ENCODE results near the gene SIX4.

SIX4 gene

DNA sequence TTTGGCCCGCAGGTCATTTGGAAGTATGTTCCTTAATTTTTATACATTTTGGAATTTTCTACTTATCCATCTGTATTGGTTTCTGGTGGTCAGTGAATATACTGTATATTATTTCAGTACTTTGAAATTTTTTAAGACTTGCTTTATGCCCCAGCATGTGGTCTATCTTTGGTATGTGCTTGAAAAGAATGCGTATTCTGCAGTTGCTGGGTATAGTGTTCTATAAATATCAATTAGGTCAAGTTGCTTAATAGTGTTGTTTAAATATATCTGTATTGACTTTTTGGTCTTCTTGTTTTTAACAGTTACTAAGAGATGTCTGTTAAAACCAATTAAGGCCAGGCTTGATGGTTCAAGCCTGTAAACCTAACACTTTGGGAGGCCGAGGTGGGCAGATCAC, 53.2 kb downstream of the SIX4 start:
- no peak for TF ChIP-seq CTCF (IDR thresholded peaks at IDR 0.05; ENCODE audit: insufficient read depth, low read length, poor library complexity, severe bottlenecking)
- no peak for DNase-seq (ENCODE audit: extremely low read depth, insufficient read length)
- no peaks in the 10 kb centered on the region for H3K27me3 ChIP-seq (replicated peaks; ENCODE audit: control insufficient read depth, insufficient read depth, low read length)
- H3K4me3 ChIP-seq (replicated peaks; ENCODE audit: low read depth, low read length) = no peak overlapping the region
- H3K36me3 ChIP-seq (ENCODE audit: control insufficient read depth, insufficient read depth, low read length) = no peaks in the 10 kb centered on the region

GRCh38 chr14:60668431-60669112, 55.6 kb downstream of the SIX4 start:
- no peak for DNase-seq (ENCODE audit: extremely low read depth, insufficient read length)
- H3K27me3 ChIP-seq (replicated peaks; ENCODE audit: control insufficient read depth, insufficient read depth, low read length) = no peaks in the 10 kb centered on the region
- TF ChIP-seq CTCF (IDR thresholded peaks at IDR 0.05; ENCODE audit: insufficient read depth, low read length, poor library complexity, severe bottlenecking) = no peak
- no peaks in the 10 kb centered on the region for H3K36me3 ChIP-seq (ENCODE audit: control insufficient read depth, insufficient read depth, low read length)
- no peak overlapping the region for H3K4me3 ChIP-seq (replicated peaks; ENCODE audit: low read depth, low read length)

DNA sequence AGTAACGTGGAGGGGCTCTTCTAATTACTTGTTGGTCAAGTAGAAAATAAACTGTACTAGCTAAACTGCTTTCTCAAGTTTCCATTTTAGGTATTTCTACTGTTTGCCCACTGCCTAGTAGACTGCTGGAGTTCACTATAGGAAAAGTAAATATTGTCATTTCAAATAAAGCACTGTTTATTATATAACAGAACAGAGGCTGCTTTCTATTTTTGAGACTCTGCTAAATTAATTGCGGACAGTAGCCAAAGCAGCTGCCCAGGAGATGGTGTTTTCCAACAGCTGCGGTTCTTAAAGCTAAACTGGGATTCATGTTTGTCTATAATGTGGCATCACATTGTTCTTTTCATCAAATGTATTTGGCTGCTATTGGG, 59.0 kb downstream of the SIX4 start:
- H3K4me3 ChIP-seq (replicated peaks; ENCODE audit: low read depth, low read length) = no peak overlapping the region
- TF ChIP-seq CTCF (IDR thresholded peaks at IDR 0.05; ENCODE audit: insufficient read depth, low read length, poor library complexity, severe bottlenecking) = no peak
- DNase-seq (ENCODE audit: extremely low read depth, insufficient read length) = no peak
- no peaks in the 10 kb centered on the region for H3K36me3 ChIP-seq (ENCODE audit: control insufficient read depth, insufficient read depth, low read length)
- H3K27me3 ChIP-seq (replicated peaks; ENCODE audit: control insufficient read depth, insufficient read depth, low read length) = no peaks in the 10 kb centered on the region

DNA sequence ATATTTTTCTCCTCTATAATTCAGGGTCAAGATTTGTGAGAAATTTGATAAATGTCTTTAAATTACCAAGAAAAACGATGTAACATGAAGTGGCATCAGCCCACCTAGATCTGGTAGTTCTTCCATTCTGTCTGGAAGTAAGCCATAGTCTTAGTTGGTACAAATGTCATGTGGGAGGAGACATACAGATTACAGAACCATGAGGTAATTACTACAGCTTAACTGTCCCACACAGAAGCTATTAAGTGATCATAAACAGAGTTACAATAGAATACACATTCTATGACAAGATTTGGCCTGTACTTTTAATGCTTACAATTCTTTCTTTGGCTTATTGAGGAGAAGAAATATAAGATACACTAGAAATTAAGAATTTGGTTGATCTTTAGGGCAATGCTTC, 61.2 kb downstream of the SIX4 start:
- Histone ChIP-seq H3K36me3 (ENCODE audit: control insufficient read depth, insufficient read depth, low read length) (no peaks in the 10 kb centered on the region), H3K4me3 (replicated peaks; ENCODE audit: low read depth, low read length) (no peak overlapping the region)
- no peak for TF ChIP-seq CTCF (IDR thresholded peaks at IDR 0.05; ENCODE audit: insufficient read depth, low read length, poor library complexity, severe bottlenecking)

GRCh38 chr14:60661721-60662120, 62.4 kb downstream of the SIX4 start:
- no peak for TF ChIP-seq CTCF (IDR thresholded peaks at IDR 0.05; ENCODE audit: insufficient read depth, low read length, poor library complexity, severe bottlenecking)
- DNase-seq (ENCODE audit: extremely low read depth, insufficient read length) = no peak
- H3K36me3 ChIP-seq (ENCODE audit: control insufficient read depth, insufficient read depth, low read length) = no peaks in the 10 kb centered on the region
- no peak overlapping the region for H3K4me3 ChIP-seq (replicated peaks; ENCODE audit: low read depth, low read length)
- H3K27me3 ChIP-seq (replicated peaks; ENCODE audit: control insufficient read depth, insufficient read depth, low read length) = no peaks in the 10 kb centered on the region

More for the DNA sequence above, 61.2 kb downstream of the SIX4 start:
- no peaks in the 10 kb centered on the region for H3K27me3 ChIP-seq (replicated peaks; ENCODE audit: control insufficient read depth, insufficient read depth, low read length)
- no peak for DNase-seq (ENCODE audit: extremely low read depth, insufficient read length)

All from GM06990 (cell line).